ENCODE results near the gene CAMK2B.

GRCh38 chr7:44273681-44274622 lies 51.4 kb downstream of the CAMK2B start:
- TF ChIP-seq MAX (IDR thresholded peaks at IDR 0.05) (no peak), REST (IDR thresholded peaks at IDR 0.05; ENCODE audit: low read depth) (no peak), NFIC (IDR thresholded peaks at IDR 0.05) (no peak), CREB1 (IDR thresholded peaks at IDR 0.05; ENCODE audit: low read depth) (no peak), TAF1 (IDR thresholded peaks at IDR 0.05; ENCODE audit: low read depth) (no peak), YY1 (IDR thresholded peaks at IDR 0.05; ENCODE audit: low read depth) (no peak)
